D721Med (cell line): Measurements from ENCODE around the gene ANKRD2.

Experiments
- DNase-seq: peaks from one replicate; pipeline ENCODE4 v3.0.0; 2011; ENCODE audit warnings: low spot score; ENCODE audit not compliant: insufficient read length
- FAIRE-seq: peaks from 2 replicates; lab custom pipeline; 2011; peaks lifted over from hg19 to GRCh38; lab: Jason Lieb, UNC
- TF ChIP-seq, protein P1 (sequence below): IDR thresholded peaks from 2 replicates; pipeline ENCODE4 v1.5.1; 2012; ENCODE audit warnings: mild to moderate bottlenecking, control low read depth; ENCODE audit not compliant: insufficient read depth; ENCODE audit errors: missing control alignments

The ANKRD2 gene

DNA sequence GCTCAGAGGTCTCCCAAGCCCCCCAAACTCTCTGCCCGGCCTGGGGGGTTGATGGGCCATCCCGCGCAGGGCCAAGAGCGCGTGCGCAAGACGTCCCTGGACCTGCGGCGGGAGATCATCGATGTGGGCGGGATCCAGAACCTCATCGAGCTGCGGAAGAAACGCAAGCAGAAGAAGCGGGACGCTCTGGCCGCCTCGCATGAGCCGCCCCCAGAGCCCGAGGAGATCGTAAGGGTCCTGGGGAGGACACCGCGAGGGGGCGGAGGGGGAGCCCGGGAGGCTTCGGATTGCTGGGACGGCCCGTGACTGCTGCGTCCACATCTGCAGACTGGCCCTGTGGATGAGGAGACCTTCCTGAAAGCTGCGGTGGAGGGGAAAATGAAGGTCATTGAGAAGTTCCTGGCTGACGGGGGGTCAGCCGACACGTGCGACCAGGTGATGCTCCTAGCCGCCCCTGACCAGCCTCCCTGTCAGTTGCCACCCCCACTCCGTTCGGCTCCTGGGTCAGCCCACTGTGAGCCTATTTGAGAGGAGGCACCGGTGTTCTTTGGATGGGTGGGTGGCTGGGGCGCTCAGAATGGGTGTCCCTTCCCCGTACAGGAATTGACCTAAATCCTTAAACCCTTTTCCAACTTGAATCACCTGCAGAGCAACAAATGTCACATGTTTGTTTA lies 5.7 kb downstream of the ANKRD2 start:
- DNase-seq (no peak), FAIRE-seq (no peak)
- TF ChIP-seq, protein P1, sequence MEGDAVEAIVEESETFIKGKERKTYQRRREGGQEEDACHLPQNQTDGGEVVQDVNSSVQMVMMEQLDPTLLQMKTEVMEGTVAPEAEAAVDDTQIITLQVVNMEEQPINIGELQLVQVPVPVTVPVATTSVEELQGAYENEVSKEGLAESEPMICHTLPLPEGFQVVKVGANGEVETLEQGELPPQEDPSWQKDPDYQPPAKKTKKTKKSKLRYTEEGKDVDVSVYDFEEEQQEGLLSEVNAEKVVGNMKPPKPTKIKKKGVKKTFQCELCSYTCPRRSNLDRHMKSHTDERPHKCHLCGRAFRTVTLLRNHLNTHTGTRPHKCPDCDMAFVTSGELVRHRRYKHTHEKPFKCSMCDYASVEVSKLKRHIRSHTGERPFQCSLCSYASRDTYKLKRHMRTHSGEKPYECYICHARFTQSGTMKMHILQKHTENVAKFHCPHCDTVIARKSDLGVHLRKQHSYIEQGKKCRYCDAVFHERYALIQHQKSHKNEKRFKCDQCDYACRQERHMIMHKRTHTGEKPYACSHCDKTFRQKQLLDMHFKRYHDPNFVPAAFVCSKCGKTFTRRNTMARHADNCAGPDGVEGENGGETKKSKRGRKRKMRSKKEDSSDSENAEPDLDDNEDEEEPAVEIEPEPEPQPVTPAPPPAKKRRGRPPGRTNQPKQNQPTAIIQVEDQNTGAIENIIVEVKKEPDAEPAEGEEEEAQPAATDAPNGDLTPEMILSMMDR, result no peak

DNA sequence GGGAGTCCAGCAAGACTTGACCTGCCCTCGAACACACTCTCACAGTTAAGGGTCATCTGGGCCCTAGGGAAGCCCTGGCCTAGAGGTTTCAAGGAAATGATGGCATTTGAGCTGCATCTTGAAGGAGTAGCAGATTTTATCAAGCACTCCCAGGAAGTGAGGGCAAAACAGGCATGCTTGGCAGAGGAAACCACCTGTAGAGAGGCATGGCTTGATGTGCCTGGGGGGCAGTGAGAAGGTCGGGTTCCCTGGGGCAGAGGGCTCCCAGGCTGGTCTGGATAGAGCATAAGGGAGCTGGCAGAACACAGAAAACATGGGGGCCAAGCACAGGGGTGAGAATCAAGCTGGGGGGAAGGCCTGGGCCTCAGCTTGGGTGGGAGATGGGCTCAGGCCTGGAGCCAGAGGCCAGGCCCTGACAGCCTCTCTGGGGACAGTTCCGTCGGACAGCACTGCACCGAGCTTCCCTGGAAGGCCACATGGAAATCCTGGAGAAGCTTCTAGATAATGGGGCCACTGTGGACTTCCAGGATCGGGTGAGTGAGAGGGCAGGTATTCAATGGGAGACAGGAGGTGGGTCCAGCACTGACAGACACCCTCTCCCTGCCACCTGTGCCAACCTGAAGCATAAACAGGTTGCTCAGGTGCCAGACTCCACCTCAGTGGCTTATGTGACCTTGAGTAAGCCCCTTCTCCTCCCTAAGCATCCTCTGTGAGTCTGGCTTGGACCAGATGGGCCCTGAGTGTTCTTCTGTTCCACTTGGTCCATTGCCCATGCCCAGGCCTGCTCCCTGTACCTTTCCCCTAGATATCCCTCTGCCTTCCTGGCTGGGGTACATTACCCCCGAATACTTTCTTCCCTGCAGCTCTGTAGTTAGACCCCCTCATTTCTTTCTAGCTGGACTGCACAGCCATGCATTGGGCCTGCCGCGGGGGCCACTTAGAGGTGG lies 8.1 kb downstream of the ANKRD2 start:
- TF ChIP-seq, protein P1, result no peak
- DNase-seq (no peak), FAIRE-seq (no peak)

DNA sequence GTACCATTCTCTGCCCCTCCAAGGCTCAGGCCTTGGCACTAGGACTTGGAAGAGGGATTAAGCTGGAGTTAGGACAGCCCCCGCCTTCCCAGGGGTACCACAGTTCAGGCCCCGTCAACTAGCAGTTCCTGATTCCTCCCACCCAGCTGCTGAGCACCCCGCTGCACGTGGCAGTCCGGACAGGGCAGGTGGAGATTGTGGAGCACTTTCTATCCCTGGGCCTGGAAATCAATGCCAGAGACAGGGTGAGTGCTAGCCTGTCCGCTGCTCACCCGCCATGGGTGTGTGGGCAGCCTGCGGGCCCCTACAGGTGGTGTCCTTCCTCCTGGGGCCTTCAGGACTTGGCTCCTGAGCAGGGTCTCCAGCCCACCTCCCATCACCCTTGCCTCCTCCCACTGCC lies 9.6 kb downstream of the ANKRD2 start:
- FAIRE-seq (no peak), DNase-seq (no peak)
- TF ChIP-seq, protein P1, result no peak

DNA sequence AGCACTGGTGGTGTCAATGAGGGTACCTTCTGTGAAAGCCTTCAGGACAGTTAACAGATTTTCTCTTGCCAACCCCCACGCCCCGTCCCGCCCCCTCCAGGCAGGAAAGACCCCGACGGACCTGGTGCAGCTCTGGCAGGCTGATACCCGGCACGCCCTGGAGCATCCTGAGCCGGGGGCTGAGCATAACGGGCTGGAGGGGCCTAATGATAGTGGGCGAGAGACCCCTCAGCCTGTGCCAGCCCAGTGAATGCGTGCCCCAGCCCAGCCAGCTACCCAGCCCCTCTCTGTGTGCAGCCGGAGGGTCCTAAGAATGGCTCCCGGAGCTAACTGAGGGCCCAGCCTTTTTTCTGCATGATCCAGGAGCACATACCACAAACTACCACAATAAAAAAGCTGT lies 10.9 kb downstream of the ANKRD2 start:
- TF ChIP-seq, protein P1, result no peak
- FAIRE-seq, result no peak

DNA sequence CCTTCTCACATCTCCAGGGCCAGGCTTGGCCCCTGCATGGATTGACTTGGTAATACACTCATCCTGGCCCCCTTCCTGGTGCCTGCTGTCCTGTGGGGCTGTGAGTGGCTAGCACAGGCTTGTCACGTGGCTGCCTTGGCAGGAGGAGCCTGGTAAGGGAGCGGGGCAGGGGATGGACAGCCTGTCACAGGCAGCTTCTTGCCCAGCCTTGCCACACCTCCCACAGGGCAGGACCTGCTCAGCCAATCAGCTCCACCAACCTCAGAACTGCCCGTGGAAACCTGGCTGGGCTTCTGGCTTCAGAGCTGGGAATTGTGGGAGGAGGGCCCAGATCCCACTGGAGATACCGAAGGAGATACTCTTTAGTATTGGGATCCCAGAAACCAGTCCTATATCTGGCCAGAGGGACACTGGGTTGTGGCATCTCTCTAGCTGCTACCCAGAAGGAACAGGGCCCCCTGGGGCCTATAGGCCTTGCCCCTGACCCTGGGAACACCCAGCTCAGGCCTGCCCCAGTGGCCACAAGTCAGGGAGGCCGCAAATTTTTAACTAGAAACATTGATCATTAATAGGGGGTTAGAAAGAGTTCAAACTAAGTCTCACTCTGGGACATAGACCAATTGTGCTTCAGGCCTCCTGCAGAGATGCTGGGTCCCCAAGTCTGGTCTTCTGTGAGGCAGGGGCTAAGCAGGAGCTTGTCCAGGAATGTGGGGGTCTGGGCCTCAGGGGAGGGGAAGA lies 11.7 kb downstream of the ANKRD2 start, which contains the start of gene HOGA1:
TSS of gene HOGA1 (plus strand) at position 330 of the 738 bp plus-strand sequence. CDS start at position 645, 315 bp downstream.
- no peak for DNase-seq
- FAIRE-seq, result no peak
- TF ChIP-seq, protein P1, result no peak

More for the DNA sequence above, 10.9 kb downstream of the ANKRD2 start:
- DNase-seq, result no peak

DNA sequence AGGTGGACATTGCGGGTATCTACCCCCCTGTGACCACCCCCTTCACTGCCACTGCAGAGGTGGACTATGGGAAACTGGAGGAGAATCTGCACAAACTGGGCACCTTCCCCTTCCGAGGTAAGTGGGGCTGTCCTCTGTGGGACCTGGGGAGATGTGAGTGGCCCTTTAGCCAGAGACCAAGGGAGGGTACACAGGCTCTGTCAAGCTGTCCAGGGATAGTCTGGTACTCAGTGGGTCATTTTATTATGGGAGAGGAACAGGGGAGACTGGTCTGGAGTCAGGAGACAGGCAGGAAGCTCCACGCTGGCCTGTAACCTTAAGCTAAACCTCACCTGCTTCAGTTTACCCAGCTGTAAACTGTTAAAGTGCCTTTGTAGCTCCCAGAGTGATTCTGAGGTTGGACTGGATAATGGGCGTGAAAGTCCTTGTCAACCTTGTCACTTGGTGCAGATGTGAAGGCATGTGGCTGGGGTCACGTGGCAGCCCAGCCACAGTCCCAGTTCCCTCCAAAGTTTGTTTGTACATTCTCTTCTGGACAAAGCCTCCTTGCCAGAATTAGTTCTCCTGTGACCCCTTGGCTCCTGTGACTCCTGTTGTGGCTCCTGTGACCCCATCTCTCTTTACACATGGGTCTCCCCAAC lies 12.3 kb downstream of the ANKRD2 start:
- FAIRE-seq (no peak), DNase-seq (no peak)
- TF ChIP-seq, protein P1, result no peak
